ENCODE measurements around the gene TEX35.

Gene TEX35

GRCh38 chr1:178496410-178497135 is 16.3 kb upstream of the TEX35 start, which contains the start of gene CLEC20A:
CLEC20A (minus strand) TSS chr1:178496964; CDS start chr1:178496939, 25 bp downstream.
- DNase-seq (ENCODE audit: low read depth) = no peak
- no peak within 1 kb of the TSS for H3K4me3 ChIP-seq (ENCODE audit: control insufficient read depth, low read depth, low read length)
- TF ChIP-seq CTCF (IDR thresholded peaks at IDR 0.05; ENCODE audit: control insufficient read depth, insufficient read depth, low read depth, low read length, missing control alignments) = no peak

GRCh38 chr1:178497903-178498478 is 14.9 kb upstream of the TEX35 start:
- H3K4me3 ChIP-seq (ENCODE audit: control insufficient read depth, low read depth, low read length) = no peak overlapping the region
- no peak for TF ChIP-seq CTCF (IDR thresholded peaks at IDR 0.05; ENCODE audit: control insufficient read depth, insufficient read depth, low read depth, low read length, missing control alignments)
- DNase-seq (ENCODE audit: low read depth) = no peak

GRCh38 chr1:178498896-178499675 is 13.8 kb upstream of the TEX35 start:
- DNase-seq (ENCODE audit: low read depth) = no peak
- TF ChIP-seq CTCF (IDR thresholded peaks at IDR 0.05; ENCODE audit: control insufficient read depth, insufficient read depth, low read depth, low read length, missing control alignments) = no peak
- H3K4me3 ChIP-seq (ENCODE audit: control insufficient read depth, low read depth, low read length) = no peak overlapping the region

GRCh38 chr1:178500091-178500770 is 12.7 kb upstream of the TEX35 start:
- DNase-seq (ENCODE audit: low read depth) = no peak
- H3K4me3 ChIP-seq (ENCODE audit: control insufficient read depth, low read depth, low read length) = no peak overlapping the region
- TF ChIP-seq CTCF (IDR thresholded peaks at IDR 0.05; ENCODE audit: control insufficient read depth, insufficient read depth, low read depth, low read length, missing control alignments) = peak; percentile 29

- no peak for TF ChIP-seq CTCF (IDR thresholded peaks at IDR 0.05; ENCODE audit: control insufficient read depth, insufficient read depth, low read depth, low read length, missing control alignments)
- DNase-seq (ENCODE audit: low read depth) = no peak
Observed at GRCh38 chr1:178500936-178501554, 11.9 kb upstream of the TEX35 start.

More at GRCh38 chr1:178500936-178501554, 11.9 kb upstream of the TEX35 start:
- H3K4me3 ChIP-seq (ENCODE audit: control insufficient read depth, low read depth, low read length) = no peak overlapping the region
